K562 (cell line): ENCODE measurements around the gene SLAMF6. TPM values are rescaled to one million over a fixed set of nuclear protein-coding genes. Genes with fewer than 3 reads are reported as not detected.

Source experiments
- CHD4 ChIP-seq: fragments of 200-600 bp; sonication (generic); IDR thresholded peaks from 3 replicates; pipeline ENCODE4 v1.6.1; 2012; ENCODE audit warnings: low read depth, mild to moderate bottlenecking, mixed read lengths, low read length, inconsistent platforms; ENCODE audit not compliant: insufficient read depth, insufficient replicate concordance, poor library complexity, severe bottlenecking
- CSDE1 ChIP-seq, 2 experiments: fragments of 450-650 bp; IDR thresholded peaks; 2 replicates each; pipeline ENCODE4 v1.6.1; 2016; ENCODE audit warnings: mild to moderate bottlenecking in 1 of 2
- CTBP1 ChIP-seq: fragments of 450-650 bp; IDR thresholded peaks from 2 replicates; pipeline ENCODE4 v1.6.1; 2016; ENCODE audit warnings: borderline replicate concordance
- EP300 ChIP-seq: IDR thresholded peaks from 2 replicates; pipeline ENCODE4 v1.6.1; 2012; ENCODE audit warnings: low read length, improper control_type of control experiment
- IRF1 ChIP-seq: sonication (generic); formaldehyde crosslinking; IDR thresholded peaks from 2 replicates; pipeline ENCODE4 v1.8.0; 2022; ENCODE audit warnings: missing genetic modification reagents, mild to moderate bottlenecking, borderline replicate concordance
- L3MBTL2 ChIP-seq: fragments of 450-650 bp; IDR thresholded peaks from 2 replicates; pipeline ENCODE4 v1.6.1; 2016; ENCODE audit warnings: mild to moderate bottlenecking, moderate library complexity
- MAFK ChIP-seq: IDR thresholded peaks from 2 replicates; pipeline ENCODE4 v1.6.1; 2011; ENCODE audit warnings: low read length, improper control_type of control experiment
- NCOR1 ChIP-seq: fragments of 450-650 bp; IDR thresholded peaks from 2 replicates; pipeline ENCODE4 v1.6.1; 2016; ENCODE audit warnings: mild to moderate bottlenecking, moderate library complexity
- NRF1 ChIP-seq, 2 experiments: fragments of 450-650 bp; IDR thresholded peaks in 1 of 2; conservative IDR thresholded peaks in 1 of 2; 2 replicates each; pipeline ENCODE4 v1.6.1; 2014; ENCODE audit warnings: mild to moderate bottlenecking in 2 of 2
- RB1 ChIP-seq: fragments of 450-650 bp; IDR thresholded peaks from 2 replicates; pipeline ENCODE4 v1.6.1; 2017; ENCODE audit warnings: low read depth, mild to moderate bottlenecking
- RBM34 ChIP-seq: fragments of 200-400 bp; formaldehyde crosslinking; IDR thresholded peaks from 2 replicates; pipeline ENCODE4 v1.6.1; 2018; ENCODE audit warnings: low read length, borderline replicate concordance; ENCODE audit not compliant: insufficient read depth
- SPI1 ChIP-seq: IDR thresholded peaks from 2 replicates; pipeline ENCODE4 v1.6.1; 2011; ENCODE audit warnings: low read depth, low read length, control low read depth, borderline replicate concordance
- SRSF9 ChIP-seq: fragments of 200-400 bp; formaldehyde crosslinking; IDR thresholded peaks from 2 replicates; pipeline ENCODE4 v1.6.1; 2017; ENCODE audit warnings: low read depth, low read length, borderline replicate concordance
- TAF7 ChIP-seq: fragments of 450-650 bp; IDR thresholded peaks from 2 replicates; pipeline ENCODE4 v1.6.1; 2016; ENCODE audit warnings: missing genetic modification characterization, missing compliant biosample characterization
- TRIM24 ChIP-seq, 2 experiments: fragments of 450-650 bp; IDR thresholded peaks; 2 replicates each; pipeline ENCODE4 v1.6.1; 2016
- ZBTB9 ChIP-seq: fragments of 450-650 bp; formaldehyde crosslinking; IDR thresholded peaks from 2 replicates; pipeline ENCODE4 v1.4.0; 2020; ENCODE audit warnings: mild to moderate bottlenecking, moderate library complexity
- ZNF124 ChIP-seq: sonication (generic); formaldehyde crosslinking; IDR thresholded peaks from 2 replicates; pipeline ENCODE4 v1.8.1; 2022; ENCODE audit warnings: missing genetic modification reagents
- ZNF584 ChIP-seq: fragments of 200-800 bp; sonication (Bioruptor generic); IDR thresholded peaks from 2 replicates; pipeline ENCODE4 v1.6.1; 2016; ENCODE audit warnings: low read depth, mild to moderate bottlenecking, missing genetic modification characterization, missing compliant biosample characterization
- ZNF609 ChIP-seq: sonication (generic); formaldehyde crosslinking; IDR thresholded peaks from 2 replicates; pipeline ENCODE4 v1.8.1; 2023; ENCODE audit warnings: missing genetic modification reagents, mild to moderate bottlenecking, borderline replicate concordance
- polyA plus RNA-seq, 8 experiments: library from polyadenylated mRNA; depleted of rRNA in 4 of 8; stranded (reverse) in 5 of 8; unstranded in 3 of 8; fragments of >200 nt; fragmentation: Nextera tagmentation in 2 of 8; fragmentation: Illumina TruSeq in 1 of 8; extraction: Ambion mirVana in 2 of 8; extraction: Trizol in 1 of 8; gene quantifications; 2 replicates each; pipeline versions ENCODE4 v1.2.1 to v1.2.3, GENCODE V29; 2011 to 2014; ENCODE audit warnings: inconsistent platforms in 1 of 8, missing spikeins in 1 of 8
- total RNA-seq, 7 experiments: library from RNA; depleted of rRNA in 6 of 7; stranded (reverse); fragments of >200 nt in 6 of 7; fragmentation: Illumina TruSeq in 2 of 7; extraction: Trizol in 2 of 7; gene quantifications; 2 replicates each; pipeline versions ENCODE4 v1.2.1 to v1.2.3, GENCODE V29; 2011 to 2021; ENCODE audit warnings: low replicate concordance in 1 of 7
- TF ChIP-seq, protein P1 (sequence below): fragments of 450-650 bp; IDR thresholded peaks from 2 replicates; pipeline ENCODE4 v1.6.1; 2018; ENCODE audit warnings: mild to moderate bottlenecking, low read depth; ENCODE audit not compliant: partially characterized antibody

SLAMF6 gene
- total and polyA plus RNA-seq, 9 of the 15 experiments (the other 6 are each of a cell fraction or from before 2014, with no cell fraction given) = 0.56 to 4.8 (median 1.1) TPM

- TF ChIP-seq CHD4 (no peak), NRF1 (conservative IDR thresholded peaks at IDR 0.05 in 1 of 2, IDR thresholded peaks at IDR 0.05 in 1 of 2) (peak in 1 of 2 experiments; percentile 15; a peak in 1 of 4 replicates), ZNF584 (CRISPR knock-in tag) (no peak), ZNF124 (CRISPR knock-in tag) (no peak), NCOR1 (peak; percentile 12; the same call in 1 of the 2 replicates), RBM34 (no peak), TAF7 (tag) (no peak), MAFK (no peak), SPI1 (peak; percentile 67; the same call in 1 of the 2 replicates), ZNF609 (CRISPR knock-in tag) (no peak), TRIM24 (IDR thresholded peaks at IDR 0.05) (peak in 1 of 2 experiments; percentile 39; a peak in 1 of 4 replicates), CTBP1 (peak; percentile 49; the same call in 1 of the 2 replicates), ZBTB9 (CRISPR knock-in tag) (no peak), IRF1 (CRISPR knock-in tag) (no peak), L3MBTL2 (peak; percentile 52), SRSF9 (no peak), RB1 (peak; percentile 44; the same call in 1 of the 2 replicates), EP300 (peak; percentile 15; the same call in 1 of the 2 replicates), CSDE1 (IDR thresholded peaks at IDR 0.05) (no peak)
- TF ChIP-seq, protein P1, sequence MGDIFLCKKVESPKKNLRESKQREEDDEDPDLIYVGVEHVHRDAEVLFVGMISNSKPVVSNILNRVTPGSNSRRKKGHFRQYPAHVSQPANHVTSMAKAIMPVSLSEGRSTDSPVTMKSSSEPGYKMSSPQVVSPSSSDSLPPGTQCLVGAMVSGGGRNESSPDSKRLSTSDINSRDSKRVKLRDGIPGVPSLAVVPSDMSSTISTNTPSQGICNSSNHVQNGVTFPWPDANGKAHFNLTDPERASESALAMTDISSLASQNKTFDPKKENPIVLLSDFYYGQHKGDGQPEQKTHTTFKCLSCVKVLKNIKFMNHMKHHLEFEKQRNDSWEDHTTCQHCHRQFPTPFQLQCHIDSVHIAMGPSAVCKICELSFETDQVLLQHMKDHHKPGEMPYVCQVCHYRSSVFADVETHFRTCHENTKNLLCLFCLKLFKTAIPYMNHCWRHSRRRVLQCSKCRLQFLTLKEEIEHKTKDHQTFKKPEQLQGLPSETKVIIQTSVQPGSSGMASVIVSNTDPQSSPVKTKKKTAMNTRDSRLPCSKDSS = no peak
Observed at GRCh38 chr1:160522622-160523345, at the start of gene SLAMF6 (continued).
